Karpas-422 (cell line): ENCODE measurements around the gene IPO11. TPM values are rescaled to one million over a fixed set of nuclear protein-coding genes. Genes with fewer than 3 reads are reported as not detected.

Experiments
- DNase-seq: peaks from one replicate; pipeline ENCODE4 v3.0.0-alpha.2; 2015
- H2AFZ ChIP-seq: fragments of 200-600 bp; sonication (generic); 2 replicates; pipeline ENCODE4 v1.6.1; 2014; ENCODE audit warnings: antibody characterized with exemption, low read length, mixed read lengths
- H3K27ac ChIP-seq: fragments of 200-600 bp; sonication (generic); 2 replicates; pipeline ENCODE4 v1.5.1; 2014; ENCODE audit warnings: mild to moderate bottlenecking, low read length, moderate library complexity
- H3K27me3 ChIP-seq: fragments of 200-600 bp; sonication (generic); 2 replicates; pipeline ENCODE4 v1.6.1; 2014; ENCODE audit warnings: low read length, mixed read lengths
- H3K36me3 ChIP-seq: fragments of 200-600 bp; sonication (generic); 2 replicates; pipeline ENCODE4 v1.6.1; 2014; ENCODE audit warnings: low read length, mixed read lengths; ENCODE audit not compliant: insufficient read depth
- H3K4me1 ChIP-seq: fragments of 200-600 bp; sonication (generic); 2 replicates; pipeline ENCODE4 v1.6.1; 2014; ENCODE audit warnings: mild to moderate bottlenecking, low read length, mixed read lengths
- H3K4me2 ChIP-seq: fragments of 200-600 bp; sonication (generic); 2 replicates; pipeline ENCODE4 v1.6.1; 2014; ENCODE audit warnings: low read length, low read depth, mild to moderate bottlenecking; ENCODE audit not compliant: poor library complexity, severe bottlenecking
- H3K4me3 ChIP-seq: fragments of 200-600 bp; sonication (generic); 2 replicates; pipeline ENCODE4 v1.5.1; 2014; ENCODE audit warnings: mild to moderate bottlenecking, antibody characterized with exemption, low read length, mixed read lengths
- H3K79me2 ChIP-seq: fragments of 200-600 bp; sonication (generic); 2 replicates; pipeline ENCODE4 v1.6.1; 2014; ENCODE audit warnings: mild to moderate bottlenecking, low read length, mixed read lengths
- H3K9ac ChIP-seq: fragments of 200-600 bp; sonication (generic); 2 replicates; pipeline ENCODE4 v1.6.0; 2014; ENCODE audit warnings: low read length
- H3K9me2 ChIP-seq: fragments of 200-600 bp; sonication (generic), shearing (Covaris generic); replicated peaks from 2 replicates; pipeline ENCODE4 v1.6.0; 2014; ENCODE audit warnings: mild to moderate bottlenecking, low read length, moderate library complexity; ENCODE audit not compliant: insufficient read depth
- H3K9me3 ChIP-seq: fragments of 300-700, 200-600 bp; sonication (generic); 2 replicates; pipeline ENCODE4 v1.6.1; 2014; ENCODE audit warnings: low read length, mixed read lengths
- H4K20me1 ChIP-seq: fragments of 200-600 bp; sonication (generic); 2 replicates; pipeline ENCODE4 v1.6.1; 2014; ENCODE audit warnings: mild to moderate bottlenecking, antibody characterized with exemption, low read length, low read depth; ENCODE audit not compliant: insufficient read depth
- total RNA-seq: library from RNA; depleted of rRNA; stranded (reverse); fragments of >200 nt; shearing (Covaris generic); gene quantifications from 2 replicates; pipeline ENCODE4 v1.2.3, GENCODE V29; 2014; ENCODE audit warnings: low replicate concordance

The IPO11 gene
- total RNA-seq, 1 experiment from 2014 or later = 31.5 TPM

GRCh38 chr5:62419609-62420008, 7.0 kb downstream of the IPO11 start:
- H3K4me3 ChIP-seq = no peak overlapping the region
- H3K27ac ChIP-seq = no peak overlapping the region
- H3K36me3 ChIP-seq = peaks cover 10% of the 10 kb centered on the region
- no peaks in the 10 kb centered on the region for H3K27me3 ChIP-seq
- peaks cover 100% of the 10 kb centered on the region for H3K79me2 ChIP-seq
- H3K4me1 ChIP-seq = peaks cover 3% of the 10 kb centered on the region
- H3K9me2 ChIP-seq = no peaks in the 10 kb centered on the region
- peaks cover 2% of the 10 kb centered on the region; the same call in 1 of the 2 replicates for H4K20me1 ChIP-seq
- DNase-seq = no peak
- H3K9me3 ChIP-seq = no peaks in the 10 kb centered on the region
- no peak overlapping the region for H3K9ac ChIP-seq
- H2AFZ ChIP-seq = no peak overlapping the region
- H3K4me2 ChIP-seq = no peak overlapping the region

DNA sequence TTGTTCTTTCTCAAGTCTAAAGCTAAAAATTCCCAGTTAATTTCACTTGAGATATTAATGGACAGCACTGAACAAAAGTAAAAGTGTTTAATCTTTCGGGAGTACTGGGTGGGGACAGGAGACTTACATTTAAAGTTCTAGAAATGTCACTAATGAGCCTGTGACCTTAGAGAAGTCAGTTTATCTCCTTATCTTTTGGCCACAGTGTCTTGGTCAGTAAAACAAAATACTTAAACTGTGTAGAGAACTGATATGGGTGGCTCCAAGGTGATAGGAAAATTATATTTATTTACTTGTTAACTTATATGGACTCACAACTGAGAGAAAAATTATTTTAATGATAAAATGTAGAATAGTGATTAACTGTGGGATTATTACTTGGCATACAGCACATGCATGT, 8.9 kb downstream of the IPO11 start:
- Histone ChIP-seq H3K4me3 (no peak overlapping the region), H3K4me1 (no peaks in the 10 kb centered on the region), H3K27ac (no peak overlapping the region), H2AFZ (no peak overlapping the region), H3K9me3 (no peaks in the 10 kb centered on the region), H3K9me2 (no peaks in the 10 kb centered on the region), H3K27me3 (no peaks in the 10 kb centered on the region), H3K79me2 (peaks cover 100% of the 10 kb centered on the region), H3K9ac (no peak overlapping the region), H4K20me1 (no peaks in the 10 kb centered on the region), H3K4me2 (no peak overlapping the region), H3K36me3 (peaks cover 10% of the 10 kb centered on the region)
- DNase-seq = no peak

DNA sequence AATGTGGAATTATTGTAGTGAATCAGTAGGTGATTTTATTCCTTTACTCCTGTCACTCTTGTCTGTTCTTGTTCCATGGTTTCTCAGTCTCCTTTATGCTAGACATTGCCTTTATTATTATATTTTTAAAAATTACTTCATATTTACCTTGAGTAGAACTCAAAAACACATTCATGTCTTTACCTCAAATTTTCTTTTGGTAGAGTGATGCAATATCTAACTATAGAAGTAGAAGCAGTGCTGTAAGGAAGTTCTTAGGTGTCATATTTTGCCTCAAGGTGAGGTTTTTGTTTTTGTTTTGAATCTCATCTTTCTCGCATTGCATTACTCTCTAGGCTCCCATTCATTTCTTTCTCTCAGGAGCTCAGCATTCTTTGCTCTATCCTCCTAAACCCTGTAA, 12.2 kb downstream of the IPO11 start:
- Histone ChIP-seq H3K9me2 (no peaks in the 10 kb centered on the region), H2AFZ (no peak overlapping the region), H3K4me1 (no peaks in the 10 kb centered on the region), H3K36me3 (no peaks in the 10 kb centered on the region), H4K20me1 (peaks cover 7% of the 10 kb centered on the region; the same call in 1 of the 2 replicates), H3K27ac (no peak overlapping the region), H3K4me2 (no peak overlapping the region), H3K27me3 (no peaks in the 10 kb centered on the region), H3K9me3 (no peaks in the 10 kb centered on the region), H3K79me2 (peaks cover 98% of the 10 kb centered on the region), H3K4me3 (no peak overlapping the region), H3K9ac (no peak overlapping the region)
- no peak for DNase-seq

- peaks cover 95% of the 10 kb centered on the region for H3K79me2 ChIP-seq
Measured at GRCh38 chr5:62431735-62432620, 19.4 kb downstream of the IPO11 start.

DNA sequence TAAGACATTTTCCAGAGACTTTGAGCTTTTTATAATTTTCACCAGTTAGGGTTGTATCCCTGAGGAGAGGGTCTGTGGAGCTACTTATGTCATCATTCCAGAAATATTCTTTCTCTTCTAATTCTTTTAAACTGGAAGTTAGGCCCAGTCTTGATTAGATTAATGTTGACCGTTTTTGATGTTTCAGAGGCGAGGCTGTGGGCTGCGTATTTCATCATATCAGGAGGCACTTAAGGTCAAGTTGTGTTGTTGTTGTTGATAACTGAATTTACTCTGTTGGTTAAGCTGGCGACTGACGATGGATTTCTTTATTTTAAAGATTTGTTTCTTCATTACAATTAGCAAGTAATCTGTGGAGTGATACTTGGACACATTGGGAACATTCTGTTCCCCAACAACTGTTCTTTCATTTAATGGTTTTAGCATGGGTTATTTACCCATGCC, 20.1 kb downstream of the IPO11 start:
- H3K27me3 ChIP-seq = no peaks in the 10 kb centered on the region
- H3K79me2 ChIP-seq = peaks cover 95% of the 10 kb centered on the region
- no peak overlapping the region for H3K4me2 ChIP-seq
- no peak overlapping the region for H3K27ac ChIP-seq
- no peak overlapping the region for H3K9ac ChIP-seq
- no peaks in the 10 kb centered on the region for H3K4me1 ChIP-seq
- DNase-seq = no peak
- no peaks in the 10 kb centered on the region for H3K9me3 ChIP-seq
- H3K36me3 ChIP-seq = peaks cover under 1% of the 10 kb centered on the region; the same call in 1 of the 2 replicates
- H2AFZ ChIP-seq = no peak overlapping the region
- peaks cover 16% of the 10 kb centered on the region; the same call in 1 of the 2 replicates for H4K20me1 ChIP-seq
- no peaks in the 10 kb centered on the region for H3K9me2 ChIP-seq
- H3K4me3 ChIP-seq = no peak overlapping the region

More at GRCh38 chr5:62431735-62432620, 19.4 kb downstream of the IPO11 start:
- no peaks in the 10 kb centered on the region for H3K27me3 ChIP-seq
- H3K9me2 ChIP-seq = no peaks in the 10 kb centered on the region
- H3K4me3 ChIP-seq = no peak overlapping the region
- H3K9me3 ChIP-seq = no peaks in the 10 kb centered on the region
- no peak overlapping the region for H3K4me2 ChIP-seq
- no peak overlapping the region for H3K27ac ChIP-seq
- DNase-seq = no peak
- no peak overlapping the region for H2AFZ ChIP-seq
- peaks cover 18% of the 10 kb centered on the region; the same call in 1 of the 2 replicates for H4K20me1 ChIP-seq
- H3K9ac ChIP-seq = no peak overlapping the region
- H3K36me3 ChIP-seq = no peaks in the 10 kb centered on the region
- H3K4me1 ChIP-seq = no peaks in the 10 kb centered on the region

GRCh38 chr5:62448528-62448927, 36.0 kb downstream of the IPO11 start:
- H2AFZ ChIP-seq = no peak overlapping the region
- H3K9me3 ChIP-seq = no peaks in the 10 kb centered on the region
- DNase-seq = no peak
- H3K27ac ChIP-seq = no peak overlapping the region
- H3K4me3 ChIP-seq = no peak overlapping the region
- H3K79me2 ChIP-seq = peaks cover 78% of the 10 kb centered on the region
- H3K9ac ChIP-seq = no peak overlapping the region
- no peaks in the 10 kb centered on the region for H3K27me3 ChIP-seq
- peaks cover 19% of the 10 kb centered on the region; the same call in 1 of the 2 replicates for H3K36me3 ChIP-seq
- H3K9me2 ChIP-seq = no peaks in the 10 kb centered on the region
- H4K20me1 ChIP-seq = 0 out of 2 replicates have a peak, but pooled peaks cover 6% of the 10 kb centered on the region
- no peaks in the 10 kb centered on the region for H3K4me1 ChIP-seq
- H3K4me2 ChIP-seq = no peak overlapping the region

- Histone ChIP-seq H3K79me2 (peaks cover 76% of the 10 kb centered on the region), H3K36me3 (peaks cover 19% of the 10 kb centered on the region; the same call in 1 of the 2 replicates), H4K20me1 (0 out of 2 replicates have a peak, but pooled peaks cover 6% of the 10 kb centered on the region), H3K9ac (no peak overlapping the region), H3K4me3 (no peak overlapping the region), H3K9me2 (no peaks in the 10 kb centered on the region), H2AFZ (no peak overlapping the region), H3K4me1 (no peaks in the 10 kb centered on the region), H3K27me3 (no peaks in the 10 kb centered on the region), H3K4me2 (no peak overlapping the region), H3K27ac (no peak overlapping the region), H3K9me3 (no peaks in the 10 kb centered on the region)
- DNase-seq = no peak
Measured at GRCh38 chr5:62450259-62450658, 37.7 kb downstream of the IPO11 start.

DNA sequence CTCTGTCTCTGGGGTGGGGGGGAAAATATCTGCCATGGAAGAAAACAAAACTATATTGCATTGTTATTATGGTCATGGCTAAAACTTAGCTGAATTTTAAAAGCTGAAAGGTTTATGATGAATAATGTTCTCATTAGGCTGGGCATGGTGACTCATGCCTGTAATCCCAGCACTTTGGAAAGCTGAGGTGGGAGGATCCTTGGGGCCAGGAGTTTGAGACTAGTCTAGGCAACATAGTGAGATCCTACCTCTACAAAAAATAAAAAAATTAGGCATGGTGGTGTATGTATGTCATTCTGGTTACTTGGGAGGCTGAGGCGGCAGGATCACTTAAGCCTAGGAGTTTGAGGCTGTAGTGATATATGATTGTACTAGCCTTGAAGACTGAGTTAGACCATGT, 44.5 kb downstream of the IPO11 start:
- Histone ChIP-seq H3K36me3 (no peaks in the 10 kb centered on the region; the same call in 1 of the 2 replicates), H3K4me2 (no peak overlapping the region), H3K4me3 (no peak overlapping the region), H3K9me3 (no peaks in the 10 kb centered on the region), H3K9me2 (no peaks in the 10 kb centered on the region), H3K27me3 (no peaks in the 10 kb centered on the region), H3K4me1 (peaks cover 20% of the 10 kb centered on the region), H2AFZ (no peak overlapping the region), H4K20me1 (no peaks in the 10 kb centered on the region), H3K27ac (no peak overlapping the region), H3K79me2 (peaks cover 55% of the 10 kb centered on the region), H3K9ac (no peak overlapping the region)
- DNase-seq = no peak
